ENCODE measurements around the gene CREB1. TPM values are rescaled to one million over a fixed set of nuclear protein-coding genes. Genes with fewer than 3 reads are reported as not detected.

The CREB1 gene
- total and polyA plus RNA-seq, 8 donors: 61.1 to 83.0 (median 70.9) TPM

DNA sequence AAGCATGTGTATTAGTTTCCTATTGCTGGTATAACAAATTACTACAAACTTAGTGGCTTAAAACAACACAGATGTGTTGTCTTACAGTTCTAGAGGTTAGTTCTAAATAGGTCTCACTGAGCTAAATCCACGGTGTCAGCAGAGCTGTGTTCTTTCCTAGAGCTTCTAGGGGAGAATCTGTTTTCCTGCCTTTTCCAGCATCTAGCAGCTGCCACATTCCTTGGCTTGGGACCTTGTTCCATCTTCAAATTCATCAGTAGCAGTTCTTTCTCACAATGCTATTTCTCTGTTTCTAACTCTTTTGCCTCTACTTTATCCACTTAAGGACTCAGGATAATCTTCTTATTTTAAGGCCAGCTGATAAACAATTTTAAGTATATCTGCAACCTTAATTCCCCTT, 32.2 kb upstream of the CREB1 start:
- no peak overlapping the region for H3K4me3 ChIP-seq
- H3K9me3 ChIP-seq: no peaks in the 10 kb centered on the region
- intact Hi-C loops (cut with DNase I): no loop called here
- H3K4me1 ChIP-seq: peaks cover 0 to 40% of the 10 kb centered on the region in 2 donors
- DNase-seq (no peak), ATAC-seq (no peak)
- no peak overlapping the region for H3K27ac ChIP-seq
- no peaks in the 10 kb centered on the region for H3K36me3 ChIP-seq
- TF ChIP-seq, protein P1, sequence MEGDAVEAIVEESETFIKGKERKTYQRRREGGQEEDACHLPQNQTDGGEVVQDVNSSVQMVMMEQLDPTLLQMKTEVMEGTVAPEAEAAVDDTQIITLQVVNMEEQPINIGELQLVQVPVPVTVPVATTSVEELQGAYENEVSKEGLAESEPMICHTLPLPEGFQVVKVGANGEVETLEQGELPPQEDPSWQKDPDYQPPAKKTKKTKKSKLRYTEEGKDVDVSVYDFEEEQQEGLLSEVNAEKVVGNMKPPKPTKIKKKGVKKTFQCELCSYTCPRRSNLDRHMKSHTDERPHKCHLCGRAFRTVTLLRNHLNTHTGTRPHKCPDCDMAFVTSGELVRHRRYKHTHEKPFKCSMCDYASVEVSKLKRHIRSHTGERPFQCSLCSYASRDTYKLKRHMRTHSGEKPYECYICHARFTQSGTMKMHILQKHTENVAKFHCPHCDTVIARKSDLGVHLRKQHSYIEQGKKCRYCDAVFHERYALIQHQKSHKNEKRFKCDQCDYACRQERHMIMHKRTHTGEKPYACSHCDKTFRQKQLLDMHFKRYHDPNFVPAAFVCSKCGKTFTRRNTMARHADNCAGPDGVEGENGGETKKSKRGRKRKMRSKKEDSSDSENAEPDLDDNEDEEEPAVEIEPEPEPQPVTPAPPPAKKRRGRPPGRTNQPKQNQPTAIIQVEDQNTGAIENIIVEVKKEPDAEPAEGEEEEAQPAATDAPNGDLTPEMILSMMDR (IDR thresholded peaks at IDR 0.05): no peak
- H3K27me3 ChIP-seq: no peaks in the 10 kb centered on the region

DNA sequence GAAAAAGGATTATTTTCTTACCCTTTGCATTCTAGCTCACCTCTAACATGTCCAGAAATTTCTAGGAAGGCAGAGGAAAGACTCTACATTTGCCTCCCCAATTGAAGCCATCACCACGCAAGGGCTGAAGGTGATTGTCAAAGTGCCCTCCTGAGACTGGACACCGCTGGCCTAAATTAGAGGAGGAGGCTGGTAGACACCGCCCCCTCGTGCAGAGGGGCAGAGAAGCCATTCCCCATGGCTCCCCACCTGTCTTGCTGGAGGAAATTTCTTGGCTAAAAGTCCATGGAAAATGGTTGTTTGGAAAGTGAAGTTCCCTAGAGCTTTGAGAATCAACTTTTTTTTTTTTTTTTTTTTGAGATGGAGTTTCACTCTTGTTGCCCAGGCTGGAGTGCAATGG, 31.3 kb upstream of the CREB1 start:
- H3K36me3 ChIP-seq: no peaks in the 10 kb centered on the region
- no peak for DNase-seq
- peak overlapping the region in 1 of 2 donors; percentile 1 for H3K27ac ChIP-seq
- H3K4me1 ChIP-seq: peaks cover 0 to 40% of the 10 kb centered on the region in 2 donors
- H3K9me3 ChIP-seq: no peaks in the 10 kb centered on the region
- H3K4me3 ChIP-seq: no peak overlapping the region
- no peak for ATAC-seq
- intact Hi-C loops (cut with DNase I): no loop called here
- TF ChIP-seq, protein P1 (IDR thresholded peaks at IDR 0.05): no peak
- no peaks in the 10 kb centered on the region for H3K27me3 ChIP-seq

DNA sequence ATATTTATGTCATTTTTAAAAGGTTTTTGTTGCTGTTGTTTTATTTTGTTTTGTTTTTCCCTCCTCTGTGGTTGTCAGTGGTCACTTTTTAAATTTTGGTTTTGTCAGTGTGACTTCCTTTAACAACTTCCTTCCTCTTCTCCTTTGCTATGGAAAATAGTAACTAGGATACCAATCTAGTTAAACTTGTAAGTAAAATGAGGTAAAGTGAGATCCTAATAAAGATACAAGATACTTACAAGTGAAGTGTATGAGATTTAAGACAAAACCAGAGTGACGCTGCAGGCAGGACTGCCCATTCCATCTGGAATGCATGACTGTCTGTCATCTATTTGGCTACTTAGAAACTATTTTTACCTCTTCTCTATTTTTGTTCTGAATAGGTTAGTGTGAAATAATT, 30.6 kb upstream of the CREB1 start:
- no peak for DNase-seq
- peak overlapping the region in 1 of 2 donors; percentile 1 for H3K27ac ChIP-seq
- no peak overlapping the region for H3K4me3 ChIP-seq
- intact Hi-C loops (cut with DNase I): no loop called here
- H3K27me3 ChIP-seq: no peaks in the 10 kb centered on the region
- TF ChIP-seq, protein P1 (IDR thresholded peaks at IDR 0.05): no peak
- H3K4me1 ChIP-seq: peaks cover 0 to 40% of the 10 kb centered on the region in 2 donors
- no peaks in the 10 kb centered on the region for H3K9me3 ChIP-seq
- no peaks in the 10 kb centered on the region for H3K36me3 ChIP-seq
- ATAC-seq: no peak

DNA sequence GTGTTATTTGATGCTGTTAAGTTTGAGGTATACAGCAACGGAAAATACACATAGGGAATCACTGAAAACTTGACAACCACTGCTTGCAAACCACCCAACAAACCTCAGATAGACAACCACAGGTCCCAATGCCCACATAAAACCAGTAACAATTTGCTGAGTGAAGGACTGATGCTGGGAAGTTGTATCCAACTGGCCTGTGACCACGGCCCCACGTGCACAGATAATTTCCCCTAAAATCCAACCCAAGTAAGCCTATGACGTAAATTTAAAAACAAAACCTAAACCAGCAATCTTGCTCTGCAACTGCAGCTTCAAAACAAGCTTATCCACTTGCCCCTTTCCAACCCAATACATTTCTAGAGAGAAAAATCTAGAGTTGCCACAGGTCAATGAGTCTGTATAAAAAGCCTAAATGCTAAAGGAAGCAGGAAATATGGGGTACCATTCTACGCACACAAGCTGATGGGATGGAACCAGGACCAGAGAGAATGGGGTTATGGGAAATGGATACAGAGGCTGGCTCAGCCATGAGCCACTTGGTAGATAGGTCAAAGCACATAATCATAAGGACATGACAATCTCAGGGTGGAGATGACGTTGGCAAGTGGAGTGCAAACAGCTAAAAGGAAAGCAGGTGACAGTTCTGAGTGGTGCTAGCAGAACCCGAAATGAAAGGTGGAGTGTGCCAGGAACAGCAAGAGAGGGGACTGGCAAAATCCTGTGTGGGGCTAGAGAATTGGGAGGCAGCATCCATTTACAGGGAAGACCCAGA, 27.8 kb upstream of the CREB1 start:
- no peaks in the 10 kb centered on the region for H3K36me3 ChIP-seq
- peaks cover 7 to 59% of the 10 kb centered on the region in 2 donors for H3K4me1 ChIP-seq
- TF ChIP-seq, protein P1 (IDR thresholded peaks at IDR 0.05): no peak
- DNase-seq (no peak), ATAC-seq (peak; percentile 16)
- intact Hi-C loops (cut with DNase I): no loop called here
- no peaks in the 10 kb centered on the region for H3K9me3 ChIP-seq
- peak overlapping the region; percentile 1 to 58 for H3K27ac ChIP-seq
- no peaks in the 10 kb centered on the region for H3K27me3 ChIP-seq
- H3K4me3 ChIP-seq: no peak overlapping the region

DNA sequence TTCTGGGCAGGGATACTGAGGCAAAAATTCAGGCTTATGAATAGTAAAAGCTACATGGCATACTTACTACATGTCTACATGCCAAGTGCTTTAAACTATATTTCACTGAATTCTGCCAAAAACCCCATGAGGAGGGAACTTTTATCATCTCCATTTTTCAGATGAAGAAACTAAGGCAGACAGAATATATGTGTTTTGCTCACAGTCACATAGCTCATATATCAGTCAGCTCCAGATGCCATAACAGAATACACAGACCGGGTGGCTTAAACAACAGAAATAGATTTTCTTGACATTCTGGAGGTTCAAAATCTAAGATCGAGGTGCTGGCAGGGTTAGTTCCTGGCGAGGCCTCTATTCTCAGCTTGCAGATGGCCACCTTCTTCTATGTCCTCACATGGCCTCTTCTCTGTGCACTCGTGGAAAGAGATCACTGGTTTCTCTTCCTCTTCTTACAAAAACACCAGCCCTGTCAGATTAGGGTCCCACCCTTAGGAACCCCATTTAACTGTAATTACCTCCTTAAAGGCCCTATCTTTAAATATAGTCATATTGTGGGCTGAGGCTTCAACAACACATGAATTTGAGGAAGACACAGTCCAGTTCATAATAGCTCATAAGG, 27.1 kb upstream of the CREB1 start:
- H3K36me3 ChIP-seq: no peaks in the 10 kb centered on the region
- no peaks in the 10 kb centered on the region for H3K9me3 ChIP-seq
- DNase-seq: no peak
- peak; percentile 27 for ATAC-seq
- no peaks in the 10 kb centered on the region for H3K27me3 ChIP-seq
- no peak overlapping the region for H3K4me3 ChIP-seq
- H3K4me1 ChIP-seq: peaks cover 7 to 59% of the 10 kb centered on the region in 2 donors
- intact Hi-C loops (cut with DNase I): no loop called here
- peak overlapping the region in 1 of 2 donors; percentile 1 for H3K27ac ChIP-seq
- TF ChIP-seq, protein P1 (IDR thresholded peaks at IDR 0.05): no peak
